Smooth muscle cell (in vitro differentiated cells): ENCODE data around the gene MRPS35. TPM values are rescaled to one million over a fixed set of nuclear protein-coding genes. Genes with fewer than 3 reads are reported as not detected.

Source experiments
- DNase-seq: peaks from one replicate; lab custom pipeline; 2025; ENCODE audit not compliant: unreplicated experiment; lab: John Stamatoyannopoulos, UW
- H2AFZ ChIP-seq: fragments of 200-600 bp; sonication (generic); 2 replicates; pipeline ENCODE4 v1.6.0; 2016; ENCODE audit warnings: antibody characterized with exemption, low read depth, mild to moderate bottlenecking
- H3F3A ChIP-seq: fragments of 200-600 bp; sonication (generic); 2 replicates; pipeline ENCODE4 v1.6.0; 2017; ENCODE audit warnings: antibody characterized with exemption, low read depth
- H3K27ac ChIP-seq: fragments of 200-600 bp; sonication (generic); 2 replicates; pipeline ENCODE4 v1.5.1; 2016; ENCODE audit warnings: low read depth, mild to moderate bottlenecking
- H3K27me3 ChIP-seq: fragments of 200-600 bp; sonication (generic); 2 replicates; pipeline ENCODE4 v1.6.1; 2016; ENCODE audit warnings: low read depth, mild to moderate bottlenecking
- H3K36me3 ChIP-seq: fragments of 200-600 bp; sonication (generic); 2 replicates; pipeline ENCODE4 v1.5.1; 2016; ENCODE audit warnings: low read depth
- H3K4me1 ChIP-seq: fragments of 200-600 bp; sonication (generic); 2 replicates; pipeline ENCODE4 v1.5.1; 2016; ENCODE audit warnings: low read depth
- H3K4me2 ChIP-seq: fragments of 200-600 bp; sonication (generic); 2 replicates; pipeline ENCODE4 v1.6.0; 2016; ENCODE audit warnings: mild to moderate bottlenecking
- H3K4me3 ChIP-seq: fragments of 200-600 bp; sonication (generic); 2 replicates; pipeline ENCODE4 v1.5.1; 2016; ENCODE audit warnings: mild to moderate bottlenecking
- H3K79me2 ChIP-seq: fragments of 200-600 bp; sonication (generic); 2 replicates; pipeline ENCODE4 v1.6.0; 2016; ENCODE audit warnings: low read depth, mild to moderate bottlenecking
- H3K9ac ChIP-seq: fragments of 200-600 bp; sonication (generic); 2 replicates; pipeline ENCODE4 v1.6.0; 2016; ENCODE audit warnings: low read depth
- H3K9me3 ChIP-seq: fragments of 200-600 bp; sonication (generic); replicated peaks from 2 replicates; pipeline ENCODE4 v1.5.1; 2016; ENCODE audit warnings: low read depth
- H4K20me1 ChIP-seq: fragments of 200-600 bp; sonication (generic); 2 replicates; pipeline ENCODE4 v1.6.0; 2016; ENCODE audit warnings: low read depth
- CTCF ChIP-seq: fragments of 200-600 bp; sonication (generic); IDR thresholded peaks from 2 replicates; pipeline ENCODE4 v1.5.1; 2017; ENCODE audit warnings: borderline replicate concordance, mild to moderate bottlenecking, antibody characterized with exemption; ENCODE audit not compliant: insufficient read depth, poor library complexity, severe bottlenecking
- WGBS: methylation state at CpG from one replicate; pipeline ENCODE4 v1.1.7; 2016; ENCODE audit warnings: low lambda C conversion rate; 5-methylcytosine and 5-hydroxymethylcytosine counted together
- polyA plus RNA-seq: library from polyadenylated mRNA; unstranded; fragments of >200 nt; fragmentation: Nextera tagmentation; extraction: Ambion mirVana; gene quantifications from 2 replicates; pipeline ENCODE4 v1.2.1, GENCODE V29; 2016
- total RNA-seq: library from RNA; depleted of rRNA; stranded (reverse); fragments of >200 nt; gene quantifications from 2 replicates; pipeline ENCODE4 v1.2.3, GENCODE V29; 2014

MRPS35 gene
- total and polyA plus RNA-seq, 2 experiments from 2014 or later = 51.6 to 77.1 TPM

DNA sequence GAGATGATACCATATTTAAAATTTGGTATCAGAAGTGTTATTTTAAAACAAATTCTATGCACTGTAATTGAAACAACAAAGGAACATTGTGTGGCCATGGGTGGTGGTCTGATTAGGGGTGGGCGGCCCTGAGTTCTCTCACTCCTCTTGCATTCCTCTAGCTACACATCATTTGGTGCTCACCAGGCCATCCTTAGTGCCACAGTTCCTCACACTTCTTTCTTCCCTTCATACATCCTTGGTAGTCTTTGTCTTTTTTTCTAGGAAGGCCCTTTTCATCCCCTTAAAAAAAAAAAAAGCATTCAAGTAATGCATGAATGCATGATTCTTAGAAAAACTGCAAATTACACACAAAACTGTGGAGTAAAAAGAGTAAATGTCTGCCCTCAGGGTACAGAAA, 71.8 kb downstream of the MRPS35 start:
- WGBS = 57% methylated on average over 1 of the region's 1 CpG

GRCh38 chr12:27785882-27786570, 75.4 kb downstream of the MRPS35 start:
- H3K4me3 ChIP-seq = no peak overlapping the region
- H3F3A ChIP-seq = peaks cover 21% of the 10 kb centered on the region
- H3K27ac ChIP-seq = peak overlapping the region; percentile 78
- H3K27me3 ChIP-seq = no peaks in the 10 kb centered on the region
- peak overlapping the region; percentile 72 for H3K4me2 ChIP-seq
- peaks cover 42% of the 10 kb centered on the region for H4K20me1 ChIP-seq
- WGBS = 43% methylated on average over 3 of the region's 3 CpGs
- DNase-seq = no peak
- TF ChIP-seq CTCF = no peak
- H3K9ac ChIP-seq = no peak overlapping the region
- H3K79me2 ChIP-seq = peaks cover 100% of the 10 kb centered on the region
- H3K9me3 ChIP-seq = no peaks in the 10 kb centered on the region
- peaks cover 30% of the 10 kb centered on the region for H3K4me1 ChIP-seq
- H3K36me3 ChIP-seq = peaks cover 7% of the 10 kb centered on the region
- H2AFZ ChIP-seq = no peak overlapping the region

More for the DNA sequence above, 71.8 kb downstream of the MRPS35 start:
- H3K9me3 ChIP-seq = no peaks in the 10 kb centered on the region
- H3K27ac ChIP-seq = peak overlapping the region; percentile 81
- H2AFZ ChIP-seq = no peak overlapping the region
- no peak for TF ChIP-seq CTCF
- peak overlapping the region; percentile 100 for H3K4me2 ChIP-seq
- H3K9ac ChIP-seq = peak overlapping the region; percentile 55
- peaks cover 39% of the 10 kb centered on the region for H3F3A ChIP-seq
- H3K79me2 ChIP-seq = peaks cover 82% of the 10 kb centered on the region
- peak overlapping the region; percentile 78 for H3K4me3 ChIP-seq
- DNase-seq = no peak
- peaks cover 38% of the 10 kb centered on the region for H3K4me1 ChIP-seq
- no peaks in the 10 kb centered on the region for H3K36me3 ChIP-seq
- H3K27me3 ChIP-seq = no peaks in the 10 kb centered on the region
- H4K20me1 ChIP-seq = peaks cover 12% of the 10 kb centered on the region

DNA sequence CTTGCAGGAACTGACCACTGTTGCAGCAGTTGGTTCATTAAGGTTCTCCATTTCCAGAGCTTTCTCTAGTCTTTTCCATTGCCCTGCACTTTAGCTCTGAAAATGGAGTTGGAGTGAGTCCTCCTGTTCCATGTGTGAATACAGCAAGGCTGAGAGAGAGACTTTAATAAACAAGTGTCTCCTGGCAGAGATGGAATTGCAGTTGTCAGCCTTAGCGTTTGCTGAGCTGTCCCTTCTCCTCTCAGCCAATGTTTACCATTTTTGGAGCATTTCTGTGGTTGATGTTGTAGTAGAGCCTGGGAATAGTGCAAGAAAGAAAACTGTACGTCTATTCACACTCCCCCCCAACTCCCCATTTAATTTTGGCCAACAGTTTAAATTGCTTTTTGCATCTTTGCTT, 76.9 kb downstream of the MRPS35 start:
- H3K4me2 ChIP-seq = no peak overlapping the region
- H3K36me3 ChIP-seq = peaks cover 13% of the 10 kb centered on the region
- H3K27ac ChIP-seq = no peak overlapping the region

More for the DNA sequence above, 76.9 kb downstream of the MRPS35 start:
- Histone ChIP-seq H3F3A (peaks cover 11% of the 10 kb centered on the region), H3K9me3 (no peaks in the 10 kb centered on the region), H3K4me1 (peaks cover 16% of the 10 kb centered on the region), H3K79me2 (peaks cover 99% of the 10 kb centered on the region), H2AFZ (no peak overlapping the region), H3K27me3 (no peaks in the 10 kb centered on the region), H3K4me3 (no peak overlapping the region), H4K20me1 (peaks cover 55% of the 10 kb centered on the region), H3K9ac (no peak overlapping the region)
- no peak for TF ChIP-seq CTCF
- DNase-seq = no peak
- WGBS = 26% methylated on average over 2 of the region's 2 CpGs
